Brain microvascular endothelial cell (primary cell): ENCODE measurements around the gene WLS.

Experiments
- DNase-seq: peaks from one replicate; pipeline ENCODE4 v3.0.0-alpha.2; 2020
- H3K27ac ChIP-seq: fragments of 250-450 bp; sonication (Bioruptor Pico); 2 replicates; pipeline ENCODE4 v1.5.1; 2020; ENCODE audit warnings: mild to moderate bottlenecking, moderate library complexity
- H3K27me3 ChIP-seq: fragments of 250-450 bp; sonication (Bioruptor Pico); replicated peaks from 2 replicates; pipeline ENCODE4 v1.5.1; 2020; ENCODE audit warnings: mild to moderate bottlenecking
- H3K36me3 ChIP-seq: fragments of 250-450 bp; sonication (Bioruptor Pico); replicated peaks from 2 replicates; pipeline ENCODE4 v1.5.1; 2020; ENCODE audit warnings: mild to moderate bottlenecking
- H3K4me3 ChIP-seq: 2 replicates; pipeline ENCODE4 v1.5.1; 2011; ENCODE audit warnings: low read depth, mild to moderate bottlenecking, control low read depth, low read length, moderate library complexity
- in situ Hi-C: cut with HindIII; loops from 2 replicates; pipeline ENCODE4 v1.10.0; 2017; ENCODE audit warnings: low sequenced_read_pairs, low pct_ligation_motif_present
- TF ChIP-seq, protein P1 (sequence below): IDR thresholded peaks from 2 replicates; pipeline ENCODE4 v1.5.1; 2011; ENCODE audit warnings: low read depth, mild to moderate bottlenecking, moderate library complexity, low read length, control low read depth, inconsistent platforms; ENCODE audit errors: missing control alignments

Gene WLS

DNA sequence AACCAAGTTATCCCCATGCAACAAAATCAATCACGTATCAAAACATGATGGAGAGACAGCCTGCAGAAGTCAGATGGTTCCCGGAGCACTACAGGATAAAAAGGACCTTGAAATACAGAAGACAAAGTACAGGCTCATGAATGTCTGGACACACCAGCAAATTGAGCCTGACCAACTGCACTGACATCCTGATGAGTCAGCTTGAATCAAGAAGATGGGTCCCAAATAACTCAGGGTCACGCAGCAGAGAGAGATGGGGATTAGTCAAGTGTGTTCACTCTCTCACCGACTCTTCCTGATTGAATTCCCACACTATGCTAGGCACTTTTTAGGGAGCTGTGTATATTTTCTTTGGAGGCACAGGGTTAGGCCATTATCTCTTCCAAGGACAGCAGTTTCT is 110.8 kb downstream of the WLS start:
- Histone ChIP-seq H3K27me3 (no peaks in the 10 kb centered on the region), H3K27ac (peak overlapping the region; percentile 18), H3K4me3 (no peak overlapping the region), H3K36me3 (peaks cover 28% of the 10 kb centered on the region)
- DNase-seq: peak; percentile 77
- in situ Hi-C loops: no loop called here
- TF ChIP-seq, protein P1, sequence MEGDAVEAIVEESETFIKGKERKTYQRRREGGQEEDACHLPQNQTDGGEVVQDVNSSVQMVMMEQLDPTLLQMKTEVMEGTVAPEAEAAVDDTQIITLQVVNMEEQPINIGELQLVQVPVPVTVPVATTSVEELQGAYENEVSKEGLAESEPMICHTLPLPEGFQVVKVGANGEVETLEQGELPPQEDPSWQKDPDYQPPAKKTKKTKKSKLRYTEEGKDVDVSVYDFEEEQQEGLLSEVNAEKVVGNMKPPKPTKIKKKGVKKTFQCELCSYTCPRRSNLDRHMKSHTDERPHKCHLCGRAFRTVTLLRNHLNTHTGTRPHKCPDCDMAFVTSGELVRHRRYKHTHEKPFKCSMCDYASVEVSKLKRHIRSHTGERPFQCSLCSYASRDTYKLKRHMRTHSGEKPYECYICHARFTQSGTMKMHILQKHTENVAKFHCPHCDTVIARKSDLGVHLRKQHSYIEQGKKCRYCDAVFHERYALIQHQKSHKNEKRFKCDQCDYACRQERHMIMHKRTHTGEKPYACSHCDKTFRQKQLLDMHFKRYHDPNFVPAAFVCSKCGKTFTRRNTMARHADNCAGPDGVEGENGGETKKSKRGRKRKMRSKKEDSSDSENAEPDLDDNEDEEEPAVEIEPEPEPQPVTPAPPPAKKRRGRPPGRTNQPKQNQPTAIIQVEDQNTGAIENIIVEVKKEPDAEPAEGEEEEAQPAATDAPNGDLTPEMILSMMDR: no peak

DNA sequence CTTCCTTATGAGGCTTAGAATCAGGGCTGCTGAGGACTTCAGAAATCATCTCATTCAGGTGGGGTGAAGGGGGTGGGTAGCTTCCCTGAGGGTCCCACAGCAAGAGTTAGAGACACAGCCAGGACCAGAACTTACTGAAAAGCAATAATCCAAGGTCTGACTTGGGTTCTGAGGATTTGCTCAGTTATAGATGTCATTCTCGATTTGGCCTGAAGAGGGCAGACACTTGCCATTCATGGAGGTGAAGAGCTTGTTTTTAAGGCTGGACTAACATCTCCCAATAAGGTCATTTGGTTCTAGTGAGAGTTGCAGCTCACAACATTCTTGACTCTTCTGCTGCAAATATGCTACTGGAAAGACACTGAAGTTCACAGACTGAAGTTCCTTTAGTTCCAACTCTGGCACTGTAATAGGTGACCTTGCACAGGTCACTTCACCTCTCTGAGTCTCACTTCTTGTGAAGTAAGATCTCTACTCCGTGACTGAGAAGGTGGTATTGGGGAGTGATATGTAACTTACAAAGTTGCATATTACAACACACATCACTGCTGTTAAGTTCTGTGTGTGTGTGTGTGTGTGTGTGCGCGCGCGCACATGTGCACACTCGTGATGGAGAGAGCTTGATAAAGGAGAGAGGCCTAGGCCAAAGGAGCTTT is 112.1 kb downstream of the WLS start:
- Histone ChIP-seq H3K36me3 (peaks cover 21% of the 10 kb centered on the region), H3K27me3 (no peaks in the 10 kb centered on the region), H3K4me3 (no peak overlapping the region), H3K27ac (no peak overlapping the region)
- TF ChIP-seq, protein P1: peak; percentile 82
- in situ Hi-C loops: no loop called here
- peak; percentile 75 for DNase-seq

DNA sequence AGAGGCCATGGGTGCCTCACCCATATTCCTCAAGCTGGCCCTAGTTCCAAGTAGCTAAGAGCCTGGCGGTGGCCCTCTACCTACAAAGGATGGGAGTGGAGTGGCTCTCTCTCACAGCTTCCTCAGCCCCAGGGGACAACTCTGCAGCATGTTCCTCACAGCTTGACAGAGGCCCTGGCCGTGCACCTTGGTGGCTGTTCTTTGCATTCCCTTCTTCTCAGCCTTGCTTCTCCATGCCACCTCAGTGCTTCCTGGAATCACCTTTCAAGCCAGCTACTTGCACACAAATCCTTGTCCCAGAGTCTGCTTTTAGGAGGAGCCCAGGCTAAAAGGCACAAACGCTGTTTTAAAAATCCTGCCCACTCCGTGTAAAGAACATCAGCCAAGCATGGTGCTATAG is 112.9 kb downstream of the WLS start:
- no peak overlapping the region for H3K4me3 ChIP-seq
- DNase-seq: no peak
- in situ Hi-C loops: no loop called here
- no peaks in the 10 kb centered on the region for H3K27me3 ChIP-seq
- no peak overlapping the region for H3K27ac ChIP-seq
- peaks cover 14% of the 10 kb centered on the region for H3K36me3 ChIP-seq
- TF ChIP-seq, protein P1: no peak

DNA sequence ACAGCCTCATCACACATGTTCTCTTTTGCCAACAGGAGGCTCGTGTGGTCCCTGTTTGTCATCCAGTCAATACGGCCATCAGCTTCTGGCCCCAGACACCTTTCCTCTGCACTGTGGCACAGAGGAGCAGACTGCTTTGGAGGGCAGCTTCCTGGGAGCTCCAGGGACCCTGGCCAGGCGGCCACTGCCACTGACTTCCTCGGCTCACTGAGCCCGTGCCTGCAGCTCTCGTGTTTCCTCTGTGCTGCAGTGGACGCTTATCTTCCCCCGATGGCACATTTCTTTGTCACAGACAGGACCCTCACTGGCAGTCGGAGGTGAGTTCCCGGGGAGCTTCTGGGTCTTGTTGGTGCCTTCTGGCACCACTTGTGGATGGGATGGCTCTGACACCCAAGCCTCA is 114.9 kb downstream of the WLS start:
- H3K4me3 ChIP-seq: no peak overlapping the region
- H3K27ac ChIP-seq: no peak overlapping the region
- in situ Hi-C loops: no loop called here
- H3K36me3 ChIP-seq: peaks cover 4% of the 10 kb centered on the region
- no peak for DNase-seq
- TF ChIP-seq, protein P1: no peak
- no peaks in the 10 kb centered on the region for H3K27me3 ChIP-seq

DNA sequence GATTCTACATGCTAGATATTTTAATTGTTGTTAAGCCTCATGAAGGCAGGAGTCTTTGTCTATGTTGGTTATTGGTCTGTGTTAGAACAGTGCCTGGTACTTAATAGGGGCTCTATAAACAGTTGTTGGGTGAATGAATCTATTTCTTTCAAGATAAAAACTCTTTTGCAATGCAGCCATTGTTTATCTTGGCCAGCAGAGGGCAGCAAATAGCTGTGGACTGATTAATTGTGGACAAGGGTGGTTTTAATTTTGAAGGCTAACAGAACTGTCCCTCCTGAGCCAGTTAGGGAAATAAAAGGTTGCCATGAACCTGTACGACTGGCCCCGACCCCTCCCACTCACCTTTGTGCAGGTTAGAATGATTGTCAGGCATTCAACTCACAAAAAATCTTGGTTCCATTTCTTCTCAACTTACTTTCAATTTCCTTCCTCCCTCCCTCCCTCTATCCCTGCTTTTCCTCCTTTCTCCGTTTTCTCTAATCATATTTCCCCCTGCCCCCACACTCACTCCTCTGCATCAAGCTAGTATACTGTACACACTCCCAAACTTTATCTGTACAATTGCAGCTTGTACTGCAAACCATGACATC is 115.6 kb downstream of the WLS start:
- H3K27ac ChIP-seq: no peak overlapping the region
- H3K36me3 ChIP-seq: peaks cover 4% of the 10 kb centered on the region
- TF ChIP-seq, protein P1: peak; percentile 78
- H3K4me3 ChIP-seq: no peak overlapping the region
- H3K27me3 ChIP-seq: no peaks in the 10 kb centered on the region
- DNase-seq: peak; percentile 35
- in situ Hi-C loops: no loop called here

DNA sequence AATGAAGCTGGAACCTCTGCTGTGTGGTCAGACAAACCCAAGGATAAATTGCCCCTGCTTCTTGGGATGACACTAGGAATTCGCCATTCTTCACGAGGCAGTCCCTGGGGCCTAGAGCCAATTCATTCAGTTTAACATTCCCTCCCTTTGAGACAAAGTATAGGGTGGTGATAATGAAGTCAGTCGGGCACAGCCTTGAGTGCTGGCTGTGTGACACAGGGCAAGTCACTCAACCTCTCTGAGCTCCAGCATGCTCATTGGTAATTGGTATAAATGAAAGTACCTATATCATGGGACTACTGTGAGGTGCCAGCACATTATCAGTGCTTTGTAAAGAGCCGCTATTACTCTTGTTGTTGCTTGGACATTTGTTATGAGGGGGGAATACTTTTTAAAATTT is 117.0 kb downstream of the WLS start:
- DNase-seq: no peak
- H3K27ac ChIP-seq: no peak overlapping the region
- H3K4me3 ChIP-seq: no peak overlapping the region
- in situ Hi-C loops: no loop called here
- peaks cover 4% of the 10 kb centered on the region for H3K36me3 ChIP-seq
- TF ChIP-seq, protein P1: no peak
- no peaks in the 10 kb centered on the region for H3K27me3 ChIP-seq
